Stimulated activated CD8-positive, alpha-beta memory T cell treated with anti-CD3 and anti-CD28 coated beads, Interleukin-4, amount 100 ng/mL, for 48 hours (primary cell): ENCODE measurements around the gene CRYZL1.

ENCODE experiments used
- DNase-seq: peaks from one replicate; pipeline ENCODE4 v3.0.0-alpha.2; 2020

The CRYZL1 gene

GRCh38 chr21:33557447-33557846, 84.1 kb downstream of the CRYZL1 start:
- no peak for DNase-seq

- no peak for DNase-seq
Measured at GRCh38 chr21:33554982-33555344, 86.6 kb downstream of the CRYZL1 start.

- no peak for DNase-seq
Measured at GRCh38 chr21:33554236-33554981, 87.1 kb downstream of the CRYZL1 start.

GRCh38 chr21:33552999-33553598, 88.4 kb downstream of the CRYZL1 start:
- DNase-seq: no peak

GRCh38 chr21:33552093-33552998, 89.2 kb downstream of the CRYZL1 start:
- DNase-seq: no peak

- no peak for DNase-seq
Measured at GRCh38 chr21:33551664-33552063, 89.9 kb downstream of the CRYZL1 start.

GRCh38 chr21:33550772-33551660, 90.5 kb downstream of the CRYZL1 start:
- no peak for DNase-seq

- no peak for DNase-seq
Measured at GRCh38 chr21:33549848-33550771, 91.4 kb downstream of the CRYZL1 start.

GRCh38 chr21:33546086-33546485, 95.5 kb downstream of the CRYZL1 start:
- DNase-seq: no peak

GRCh38 chr21:33544451-33545195, 96.9 kb downstream of the CRYZL1 start:
- DNase-seq: no peak

- DNase-seq: peak; percentile 88
Measured at GRCh38 chr21:33543505-33544129, 97.9 kb downstream of the CRYZL1 start.

GRCh38 chr21:33542640-33543504, 98.7 kb downstream of the CRYZL1 start, which contains the start of gene SON:
Gene SON (plus strand): TSS chr21:33543038. CDS start chr21:33543093, 55 bp downstream.
- DNase-seq: peak; percentile 97

GRCh38 chr21:33541756-33542639, 99.5 kb downstream of the CRYZL1 start, which contains the start of gene GART:
Gene GART (minus strand): TSS chr21:33542117. CDS start chr21:33539315, 2,802 bp downstream.
- peak; percentile 89 for DNase-seq

GRCh38 chr21:33541105-33541711, 100.3 kb downstream of the CRYZL1 start:
- peak; percentile 41 for DNase-seq

- DNase-seq: no peak
Measured at GRCh38 chr21:33540711-33541104, 100.8 kb downstream of the CRYZL1 start.

GRCh38 chr21:33539616-33540015, 101.9 kb downstream of the CRYZL1 start:
- no peak for DNase-seq
